SH-SY5Y (cell line): ENCODE data around the gene GID8.

Experiments
- GATA2 ChIP-seq: IDR thresholded peaks from 2 replicates; pipeline ENCODE4 v1.6.1; 2011; ENCODE audit warnings: mild to moderate bottlenecking, low read depth, low read length
- GATA3 ChIP-seq: IDR thresholded peaks from 2 replicates; pipeline ENCODE4 v1.6.1; 2011; ENCODE audit warnings: low read depth, mild to moderate bottlenecking, low read length, moderate library complexity

DNA sequence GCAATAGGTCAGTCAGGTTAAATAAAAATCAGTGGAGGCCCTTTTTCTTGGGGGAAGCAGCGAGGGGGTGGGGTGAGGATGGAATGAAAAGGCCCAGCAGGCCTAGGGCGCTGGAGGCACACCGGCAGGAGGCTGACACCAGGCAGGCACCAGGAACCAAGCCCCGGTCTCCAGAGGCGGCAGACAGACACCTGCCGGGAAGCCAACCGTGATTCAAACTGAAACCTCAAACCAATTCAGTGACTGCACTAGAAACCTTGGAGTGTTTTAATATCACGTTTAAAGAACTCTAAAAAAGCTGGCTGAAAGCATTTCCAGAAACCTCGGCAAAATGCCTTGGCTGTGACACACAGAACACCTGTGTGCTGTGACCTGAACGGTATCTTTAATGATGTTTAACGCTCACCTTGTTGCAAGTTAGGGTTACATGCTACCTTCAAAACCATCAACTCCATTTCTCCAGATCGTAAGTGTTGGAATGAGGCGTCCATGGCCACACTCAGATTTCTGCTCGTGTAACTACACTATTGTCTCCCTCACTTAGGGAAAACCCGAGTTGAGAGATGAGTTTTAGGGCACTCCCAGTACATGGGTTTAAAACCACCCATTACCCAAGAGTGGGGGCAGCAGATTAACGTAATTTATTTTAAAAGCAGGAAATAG lies 38.8 kb upstream of the GID8 start:
- TF ChIP-seq GATA2 (no peak), GATA3 (no peak)
